OCI-LY1 (cell line): ENCODE data around the gene FILIP1L.

Source experiments
- EZH2 ChIP-seq: fragments of 200-600 bp; sonication (generic), shearing (Covaris generic); IDR thresholded peaks from 2 replicates; pipeline ENCODE4 v1.8.0; 2017; ENCODE audit warnings: borderline replicate concordance, mixed run types, mild to moderate bottlenecking, antibody characterized with exemption, low read length, moderate library complexity, mixed read lengths
- TF ChIP-seq, protein P1 (sequence below): fragments of 200-600 bp; sonication (generic), shearing (Covaris generic); IDR thresholded peaks from 2 replicates; pipeline ENCODE4 v1.5.1; 2017; ENCODE audit warnings: mild to moderate bottlenecking, antibody characterized with exemption, low read length, moderate library complexity, mixed read lengths

DNA sequence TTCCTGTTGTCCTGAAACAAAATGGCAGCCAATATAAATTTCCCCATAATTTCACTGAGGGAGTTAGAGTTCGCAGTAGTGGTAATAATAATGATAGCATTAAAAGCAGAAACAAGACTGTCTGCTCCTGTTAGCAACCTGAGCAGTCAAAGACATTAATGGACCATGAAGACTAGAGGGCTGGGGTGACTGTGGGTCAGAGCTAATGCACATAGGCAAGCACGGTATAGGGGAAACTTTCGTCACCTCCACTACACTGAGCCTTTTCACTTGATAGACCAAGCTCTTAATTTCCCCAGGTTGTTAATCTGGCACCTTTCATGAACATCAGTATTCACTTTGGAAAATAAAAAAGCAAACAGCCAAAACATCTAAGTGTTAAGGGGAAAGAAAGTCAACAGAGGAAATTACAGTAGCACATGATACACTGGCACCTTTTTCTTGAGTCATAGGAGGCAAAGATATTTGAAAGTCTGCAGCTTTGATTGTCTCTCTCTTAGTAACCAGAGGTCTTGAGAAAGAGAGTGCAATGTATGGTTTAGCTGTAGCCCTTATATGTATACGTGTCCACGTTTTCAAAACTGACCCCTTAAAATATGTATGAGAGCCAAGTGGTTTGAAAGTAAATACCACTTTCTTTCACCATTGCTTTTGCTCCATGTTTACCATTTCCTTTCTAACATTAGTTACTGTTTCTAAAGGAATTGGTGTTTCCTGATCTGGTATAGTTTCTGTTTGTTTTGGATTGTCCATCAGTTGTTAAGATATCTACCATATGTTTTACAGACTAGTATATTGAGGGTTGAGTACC lies 104.8 kb downstream of the FILIP1L start:
- no peak for TF ChIP-seq EZH2
- TF ChIP-seq, protein P1, sequence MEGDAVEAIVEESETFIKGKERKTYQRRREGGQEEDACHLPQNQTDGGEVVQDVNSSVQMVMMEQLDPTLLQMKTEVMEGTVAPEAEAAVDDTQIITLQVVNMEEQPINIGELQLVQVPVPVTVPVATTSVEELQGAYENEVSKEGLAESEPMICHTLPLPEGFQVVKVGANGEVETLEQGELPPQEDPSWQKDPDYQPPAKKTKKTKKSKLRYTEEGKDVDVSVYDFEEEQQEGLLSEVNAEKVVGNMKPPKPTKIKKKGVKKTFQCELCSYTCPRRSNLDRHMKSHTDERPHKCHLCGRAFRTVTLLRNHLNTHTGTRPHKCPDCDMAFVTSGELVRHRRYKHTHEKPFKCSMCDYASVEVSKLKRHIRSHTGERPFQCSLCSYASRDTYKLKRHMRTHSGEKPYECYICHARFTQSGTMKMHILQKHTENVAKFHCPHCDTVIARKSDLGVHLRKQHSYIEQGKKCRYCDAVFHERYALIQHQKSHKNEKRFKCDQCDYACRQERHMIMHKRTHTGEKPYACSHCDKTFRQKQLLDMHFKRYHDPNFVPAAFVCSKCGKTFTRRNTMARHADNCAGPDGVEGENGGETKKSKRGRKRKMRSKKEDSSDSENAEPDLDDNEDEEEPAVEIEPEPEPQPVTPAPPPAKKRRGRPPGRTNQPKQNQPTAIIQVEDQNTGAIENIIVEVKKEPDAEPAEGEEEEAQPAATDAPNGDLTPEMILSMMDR, result no peak
